ENCODE data around the gene CHMP6.

Gene CHMP6

DNA sequence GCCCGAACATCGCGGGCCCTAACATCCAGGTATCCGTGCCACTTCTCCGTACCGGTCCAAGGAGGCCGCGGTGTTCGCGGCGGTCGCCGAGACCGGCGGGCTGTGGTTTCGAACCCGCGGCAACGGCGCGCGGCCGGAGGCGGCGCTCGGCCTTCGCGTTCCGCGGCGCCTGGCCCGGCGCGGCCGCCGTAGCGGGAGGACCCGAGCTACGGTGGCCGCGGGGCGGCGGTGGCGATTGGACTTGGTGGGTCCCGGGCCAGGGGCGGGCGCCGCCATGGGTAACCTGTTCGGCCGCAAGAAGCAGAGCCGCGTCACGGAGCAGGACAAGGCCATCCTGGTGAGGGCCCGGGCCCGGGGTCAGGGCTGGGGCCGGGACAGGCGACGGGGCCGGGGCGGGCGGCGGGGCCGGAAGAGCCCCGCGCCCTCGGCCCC lies at the start of gene CHMP6:
TSS of gene CHMP6 (plus strand) at position 197 of the 432 bp plus-strand sequence. CDS start at position 275, 78 bp downstream.
- peak; percentile 74 for DNase-seq

DNA sequence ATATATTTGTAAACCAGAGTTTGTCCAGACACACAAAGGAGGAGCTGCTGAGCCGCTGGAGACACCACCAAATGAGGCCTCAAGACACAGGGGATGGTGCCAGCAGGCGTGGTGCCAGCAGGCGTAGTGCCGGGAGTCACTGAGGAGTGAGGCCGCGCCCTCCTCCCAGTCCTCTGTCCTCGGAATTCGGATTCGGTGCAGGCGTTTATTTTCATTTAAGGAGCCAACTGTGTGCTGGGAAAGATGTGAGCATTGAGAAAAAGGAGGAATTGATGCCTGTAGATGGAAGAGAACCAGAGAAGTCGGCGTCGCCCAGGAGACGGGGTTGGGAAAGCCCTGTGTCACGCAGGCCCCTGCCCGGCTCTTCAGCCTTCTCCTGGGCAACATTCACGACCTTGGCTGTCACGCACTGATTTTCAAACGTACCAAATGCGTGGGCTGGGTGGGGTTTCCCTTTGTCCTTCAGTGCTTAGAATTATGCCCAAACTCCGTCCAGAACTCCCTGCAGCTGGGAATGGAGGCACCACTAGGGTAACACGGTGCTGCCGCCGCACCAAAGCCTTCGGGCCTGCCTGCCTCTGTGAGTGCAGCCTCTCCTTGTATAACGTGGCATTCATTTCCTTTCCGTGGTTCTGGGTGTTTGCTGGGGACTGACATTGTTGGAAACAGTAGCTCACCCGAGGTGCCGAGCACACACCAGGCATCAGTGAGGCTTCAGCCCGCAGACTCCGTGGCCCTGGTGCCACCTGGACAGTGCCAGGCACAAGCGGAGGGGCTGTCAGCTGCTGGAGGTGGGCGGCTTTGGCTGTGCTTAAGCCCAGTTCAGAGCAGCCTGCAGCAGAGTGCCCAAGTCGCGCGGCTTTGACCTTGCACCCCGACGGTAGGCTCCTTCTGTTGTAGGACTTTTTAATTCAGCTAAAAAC lies 49.0 kb upstream of the CHMP6 start:
- DNase-seq = no peak

GRCh38 chr17:80943346-80944145 lies 48.1 kb upstream of the CHMP6 start:
- no peak for DNase-seq

DNA sequence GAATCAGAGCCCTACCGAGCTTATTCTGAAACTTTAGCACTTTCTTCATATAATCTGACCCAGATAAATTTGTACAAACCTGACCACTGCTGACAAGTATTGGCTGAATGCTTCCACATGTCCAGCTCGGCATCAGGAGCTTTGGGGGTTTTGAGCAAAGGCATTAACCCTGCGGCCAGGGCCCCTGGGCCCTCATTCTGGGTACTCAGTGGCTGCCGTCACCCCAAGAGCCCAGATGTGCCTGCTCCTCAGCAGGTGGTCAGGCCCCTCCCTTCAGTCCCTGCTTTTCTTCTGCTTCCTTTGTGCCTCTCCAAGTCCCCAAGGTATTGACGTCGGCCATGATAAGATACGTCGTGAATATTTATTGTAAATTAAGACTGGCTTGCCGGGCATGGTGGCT lies 47.3 kb upstream of the CHMP6 start:
- DNase-seq = no peak

DNA sequence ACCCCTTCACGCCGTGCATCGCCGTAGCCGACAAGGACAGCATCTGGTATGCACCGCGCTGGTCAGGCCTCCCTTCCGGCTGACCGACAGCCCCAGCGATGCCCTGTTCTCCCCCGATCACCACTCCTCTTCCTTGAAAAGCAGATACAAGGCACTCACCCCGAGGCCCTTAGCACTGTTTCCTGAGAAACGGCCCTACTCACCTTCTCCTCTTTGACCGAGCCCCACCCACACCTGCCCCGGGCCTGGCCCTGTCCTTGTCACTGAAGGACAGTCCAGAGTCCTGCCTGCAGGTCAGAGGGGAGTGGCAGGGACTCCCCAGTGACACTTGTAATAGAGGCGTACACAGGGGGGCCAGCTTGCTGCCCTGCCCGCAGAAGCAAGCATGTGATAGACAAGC lies 45.9 kb upstream of the CHMP6 start:
- no peak for DNase-seq

DNA sequence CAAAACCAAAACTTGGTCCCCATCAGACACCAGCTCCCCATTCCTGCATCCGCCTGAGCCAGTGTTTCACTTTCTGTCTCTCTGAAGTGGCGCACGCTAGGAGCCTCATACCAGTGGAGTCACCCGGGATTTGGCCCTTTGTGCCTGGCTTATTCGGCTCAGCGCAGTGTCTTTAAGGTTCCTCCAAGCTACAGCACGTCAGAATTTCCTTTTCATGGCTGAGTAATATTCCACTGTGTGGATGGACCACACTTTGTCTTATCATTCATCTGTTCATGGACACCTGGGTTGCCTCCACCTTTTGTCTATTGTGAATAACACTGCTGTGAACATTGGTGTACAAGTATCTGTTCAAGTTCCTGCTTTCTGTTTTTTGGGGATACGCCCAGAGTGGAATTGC lies 45.2 kb upstream of the CHMP6 start:
- DNase-seq = no peak

GRCh38 chr17:80947200-80947940 lies 44.3 kb upstream of the CHMP6 start:
- no peak for DNase-seq

- DNase-seq = no peak
Measured at GRCh38 chr17:80948019-80948975, 43.3 kb upstream of the CHMP6 start.

DNA sequence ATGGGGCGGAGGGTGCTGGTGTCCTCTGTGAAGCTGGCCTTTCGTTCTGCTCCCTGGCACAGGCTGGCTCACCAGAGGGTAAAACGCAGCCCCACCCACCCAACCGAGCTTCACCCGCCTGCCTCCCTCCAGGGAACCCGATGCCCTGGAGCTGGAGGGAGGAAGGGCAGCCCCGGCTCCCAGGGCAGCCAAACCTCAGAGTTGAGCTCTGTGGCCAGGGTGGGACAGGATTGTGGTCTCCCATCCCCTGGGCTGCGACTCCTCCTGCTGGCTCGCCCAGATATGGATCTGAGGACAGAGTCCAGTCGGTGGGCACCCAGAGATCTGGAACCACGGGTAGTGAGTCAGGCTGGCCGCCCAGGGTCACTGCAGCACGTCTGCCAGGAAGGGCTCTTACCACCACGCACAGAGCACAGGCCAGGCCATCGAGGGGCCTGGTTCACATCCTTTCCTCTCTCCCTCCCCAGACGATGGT lies 42.6 kb upstream of the CHMP6 start:
- no peak for DNase-seq

- no peak for DNase-seq
Measured at GRCh38 chr17:80949451-80950421, 41.9 kb upstream of the CHMP6 start.

DNA sequence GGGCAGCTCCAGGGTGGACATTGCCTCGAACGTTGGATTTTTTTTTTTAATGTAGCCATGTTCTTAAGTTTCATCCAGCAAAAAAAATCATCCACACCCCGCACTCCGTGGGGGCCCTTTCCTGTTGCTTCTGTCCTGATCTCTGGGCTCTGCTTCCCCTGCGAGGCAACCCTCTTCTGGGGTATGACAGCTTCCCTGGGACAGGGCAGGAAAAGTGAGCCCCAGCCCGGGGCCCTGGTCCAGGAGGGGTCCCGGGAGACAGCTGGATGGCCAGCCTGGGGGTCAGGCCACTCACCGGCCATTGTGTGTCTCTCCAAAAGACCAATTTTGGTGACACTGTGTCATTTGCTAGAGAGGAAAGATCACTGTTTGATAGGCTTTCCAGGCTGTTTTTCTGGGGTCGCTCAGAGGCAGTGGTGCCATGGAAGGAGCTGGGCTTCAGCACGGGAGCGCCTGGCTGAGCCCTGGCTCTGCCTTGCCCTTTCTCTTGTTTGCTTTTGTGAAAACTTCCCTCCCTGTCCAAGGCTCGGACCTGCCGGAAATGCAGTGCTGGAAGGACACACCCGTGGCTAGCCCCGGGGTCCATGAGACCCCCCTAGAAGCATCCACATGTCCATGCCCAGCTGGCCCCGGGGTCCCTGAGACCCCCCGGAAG lies 41.0 kb upstream of the CHMP6 start:
- no peak for DNase-seq

DNA sequence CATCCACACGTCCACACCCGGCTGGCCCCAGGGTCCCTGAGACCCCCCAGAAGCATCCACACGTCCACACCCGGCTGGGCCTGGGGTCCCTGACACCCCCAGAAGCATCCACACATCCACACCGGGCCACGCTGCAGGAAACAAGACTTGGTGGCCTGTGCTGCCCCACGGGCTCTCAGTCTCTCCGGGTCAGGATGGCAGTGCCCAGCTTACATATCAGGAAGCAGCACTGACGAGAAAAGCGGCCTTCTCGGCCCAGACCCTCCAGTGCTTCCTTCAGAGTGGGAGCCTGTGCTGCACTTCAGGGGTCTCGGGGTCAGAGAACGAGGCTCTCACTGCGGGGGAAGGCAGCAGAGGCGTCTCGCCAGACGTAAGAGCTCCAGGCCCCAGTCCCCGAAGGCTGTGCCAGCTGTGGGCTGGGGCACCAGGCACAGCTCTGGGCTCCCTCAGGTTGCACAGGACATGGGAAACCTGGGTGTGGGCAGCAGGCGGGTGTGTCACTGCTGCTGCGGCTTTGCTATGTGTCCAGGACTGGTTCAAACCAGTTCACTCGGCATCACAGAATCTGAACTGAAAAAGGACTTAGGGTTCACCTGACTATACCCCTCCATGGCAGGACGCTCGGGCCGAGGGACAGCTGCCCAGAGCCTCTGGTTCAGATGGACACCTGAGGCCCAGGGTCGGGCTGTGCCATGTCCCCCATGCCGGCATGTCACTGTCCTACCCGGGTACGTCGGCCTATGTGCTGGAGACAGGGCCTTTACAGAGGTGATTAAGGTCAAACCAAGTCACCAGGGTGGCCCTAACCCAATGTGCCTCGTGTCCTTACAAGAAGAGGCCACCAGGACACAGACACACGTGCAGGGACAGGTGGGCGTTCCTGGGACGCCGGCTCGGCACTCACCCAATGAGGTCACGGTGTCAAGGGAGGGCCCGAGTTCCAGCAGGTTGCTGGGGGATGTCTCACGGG lies 40.2 kb upstream of the CHMP6 start:
- DNase-seq = peak; percentile 12

DNA sequence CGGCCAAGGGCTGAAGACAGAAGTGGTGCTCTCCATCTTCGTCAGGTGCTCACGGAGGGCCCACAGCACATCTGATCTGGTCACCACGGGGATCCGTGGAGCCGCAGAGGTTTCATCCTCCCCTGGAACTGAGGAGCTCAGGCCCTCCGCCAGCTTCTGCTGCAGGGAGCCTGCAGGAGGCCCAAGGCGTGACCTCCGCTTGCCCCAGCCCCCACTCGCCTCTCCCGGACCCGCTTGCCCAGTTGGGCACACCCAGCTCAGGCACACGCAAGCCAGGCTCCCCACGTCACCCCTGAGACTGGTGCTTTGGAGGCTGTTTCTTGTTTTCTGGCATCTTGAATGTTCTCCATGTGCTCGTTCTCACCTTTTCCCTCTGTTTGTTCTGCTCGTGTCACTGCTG lies 39.4 kb upstream of the CHMP6 start:
- peak; percentile 13 for DNase-seq

GRCh38 chr17:80953471-80954315 lies 37.9 kb upstream of the CHMP6 start:
- no peak for DNase-seq

GRCh38 chr17:80955078-80955477 lies 36.6 kb upstream of the CHMP6 start:
- no peak for DNase-seq

DNA sequence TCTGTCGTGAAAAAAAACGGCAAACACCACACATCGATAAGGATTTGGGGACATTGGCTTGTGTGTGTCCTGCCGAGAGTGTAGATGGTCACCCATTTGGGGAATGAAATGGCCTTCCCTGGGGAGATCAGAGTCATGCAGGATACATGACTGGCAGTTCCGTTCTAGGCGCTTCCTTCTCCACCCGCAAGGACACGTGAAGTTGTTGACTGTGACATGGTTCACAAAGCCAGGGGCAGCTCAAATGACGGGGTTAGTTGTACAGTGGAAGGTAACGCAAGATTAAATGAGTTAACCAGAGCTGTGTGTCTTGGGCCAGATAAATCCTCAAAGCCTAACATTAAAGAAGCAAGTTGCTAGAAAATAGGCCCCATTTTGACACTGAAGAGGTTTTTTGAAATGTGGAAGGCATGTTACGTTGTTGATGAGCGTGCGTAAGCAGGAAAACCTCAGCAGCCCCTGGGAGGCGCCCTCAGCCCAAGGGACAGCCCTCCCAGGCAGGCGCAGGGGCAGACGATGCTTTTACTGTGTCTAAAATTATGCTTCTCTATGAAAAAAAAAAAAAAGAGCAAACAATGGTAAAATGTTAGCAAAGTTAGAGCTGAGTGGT lies 35.9 kb upstream of the CHMP6 start:
- no peak for DNase-seq

Measured in activated CD8-positive, alpha-beta memory T cell treated with anti-CD3 and anti-CD28 coated beads, Interleukin-2, amount 50 U/mL, for 4 hours (primary cell).